HG03442 (cell line): ENCODE results near the gene GLIS2.

Experiments
- ATAC-seq: cut with Tn5 transposase; IDR thresholded peaks from one replicate; pipeline ENCODE4 v1.9.1; 2021; ENCODE audit warnings: mild to moderate bottlenecking, moderate library complexity; ENCODE audit not compliant: unreplicated experiment

The GLIS2 gene

GRCh38 chr16:4319454-4320421 is 3.9 kb downstream of the GLIS2 start:
- ATAC-seq = no peak

DNA sequence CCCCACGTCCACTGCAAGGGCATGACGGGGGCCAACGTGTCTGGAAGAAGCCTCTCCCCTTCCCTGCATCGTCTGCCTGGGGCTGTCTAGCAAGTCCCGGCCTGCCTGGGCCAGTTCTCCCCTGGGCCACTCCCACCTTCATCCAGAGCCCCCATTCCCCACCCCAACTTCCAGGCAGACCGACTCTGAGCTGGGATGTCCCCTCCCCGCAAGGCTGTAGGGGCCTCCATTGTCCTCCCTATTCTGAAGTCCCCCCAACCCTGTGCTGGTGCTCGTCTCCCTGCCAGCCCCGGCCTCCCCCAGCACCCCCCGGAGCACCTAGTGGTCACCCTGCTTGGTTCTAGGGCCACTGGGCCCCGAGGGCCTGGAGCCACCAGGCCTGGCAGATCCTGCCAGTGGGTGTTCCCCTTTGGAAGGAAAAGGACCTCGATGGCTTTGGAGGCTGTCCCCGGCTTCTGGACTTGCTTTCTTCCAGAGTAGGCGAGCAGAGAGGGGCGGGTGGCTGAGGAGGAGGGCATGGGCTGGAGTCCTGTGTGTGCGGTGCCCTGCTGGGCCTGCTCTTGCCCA is 4.8 kb downstream of the GLIS2 start:
- no peak for ATAC-seq

DNA sequence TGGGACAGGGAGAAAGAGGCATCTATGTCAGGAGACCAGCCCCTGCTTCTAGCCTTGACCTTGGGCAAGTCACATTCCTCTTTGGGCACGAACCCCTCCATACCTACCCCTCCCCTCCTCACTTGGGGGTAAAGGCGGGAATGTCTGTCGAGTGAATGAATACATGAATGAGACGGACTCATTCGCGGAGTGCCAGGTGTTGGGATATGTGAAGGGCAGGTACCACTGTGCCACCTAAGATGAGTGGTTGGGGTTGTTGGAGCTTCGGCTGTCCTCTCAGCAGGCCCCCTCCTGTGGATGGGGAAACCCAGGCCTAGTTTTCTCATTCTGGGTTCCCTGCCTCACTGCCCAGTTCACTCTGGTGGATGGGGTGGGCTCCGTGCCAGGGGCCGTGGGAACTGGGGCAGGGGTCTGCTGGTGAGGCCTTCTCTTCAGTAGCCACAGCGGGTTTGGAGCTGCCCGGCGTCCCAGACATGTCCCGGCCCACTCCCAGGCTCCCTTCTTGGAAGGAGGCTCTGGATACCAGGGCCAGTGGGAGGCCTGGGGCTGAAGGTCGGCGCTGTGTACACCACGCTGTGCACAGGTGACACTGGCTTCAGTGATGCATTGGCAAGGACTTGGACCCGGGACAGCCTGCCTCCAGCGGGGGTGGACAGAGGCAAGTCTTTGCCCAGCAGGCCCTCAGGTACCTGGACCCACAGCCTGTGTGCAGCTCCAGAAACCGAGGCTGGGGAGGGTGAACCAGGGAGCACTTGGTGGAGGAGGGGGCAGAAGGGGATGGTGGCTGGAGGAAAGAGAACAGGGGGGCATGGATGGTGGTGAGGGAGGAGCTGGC is 5.6 kb downstream of the GLIS2 start:
- no peak for ATAC-seq

GRCh38 chr16:4322121-4323052 is 6.5 kb downstream of the GLIS2 start:
- no peak for ATAC-seq

GRCh38 chr16:4323071-4323844 is 7.4 kb downstream of the GLIS2 start:
- no peak for ATAC-seq

DNA sequence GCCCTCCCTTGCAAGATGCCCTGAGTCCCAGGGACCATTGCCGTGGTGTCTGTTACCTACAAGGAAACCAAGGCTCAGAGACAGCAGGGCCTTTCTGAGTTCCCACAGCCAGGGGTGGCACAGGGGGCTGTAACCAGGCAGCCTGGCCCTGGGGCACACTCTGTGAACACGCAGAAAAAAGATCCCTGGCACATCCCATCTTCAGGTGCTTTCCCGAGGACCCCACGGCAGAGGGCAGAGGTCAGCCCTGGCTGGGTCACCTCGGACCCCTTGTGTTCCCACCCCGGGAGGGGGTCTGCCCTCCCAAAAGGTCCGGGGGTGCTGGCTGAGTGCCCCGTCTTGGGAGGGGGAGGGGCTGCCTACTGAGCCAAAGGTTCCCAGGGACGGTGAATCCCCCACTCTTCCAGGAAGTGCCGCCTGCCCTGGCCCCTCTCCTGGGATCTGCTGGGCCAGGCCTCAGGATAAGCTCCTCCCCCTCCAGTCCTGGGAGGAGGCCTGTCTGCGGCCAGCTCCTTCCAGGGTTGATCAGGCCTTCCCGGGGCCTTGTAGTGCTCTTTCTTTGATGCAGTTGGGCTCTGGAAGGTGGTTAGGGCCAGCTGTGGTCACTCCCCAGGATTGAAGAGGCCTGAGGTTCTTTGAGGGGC is 8.1 kb downstream of the GLIS2 start:
- no peak for ATAC-seq

GRCh38 chr16:4324492-4325252 is 8.8 kb downstream of the GLIS2 start:
- no peak for ATAC-seq

- no peak for ATAC-seq
Observed at GRCh38 chr16:4325253-4325758, 9.4 kb downstream of the GLIS2 start.

DNA sequence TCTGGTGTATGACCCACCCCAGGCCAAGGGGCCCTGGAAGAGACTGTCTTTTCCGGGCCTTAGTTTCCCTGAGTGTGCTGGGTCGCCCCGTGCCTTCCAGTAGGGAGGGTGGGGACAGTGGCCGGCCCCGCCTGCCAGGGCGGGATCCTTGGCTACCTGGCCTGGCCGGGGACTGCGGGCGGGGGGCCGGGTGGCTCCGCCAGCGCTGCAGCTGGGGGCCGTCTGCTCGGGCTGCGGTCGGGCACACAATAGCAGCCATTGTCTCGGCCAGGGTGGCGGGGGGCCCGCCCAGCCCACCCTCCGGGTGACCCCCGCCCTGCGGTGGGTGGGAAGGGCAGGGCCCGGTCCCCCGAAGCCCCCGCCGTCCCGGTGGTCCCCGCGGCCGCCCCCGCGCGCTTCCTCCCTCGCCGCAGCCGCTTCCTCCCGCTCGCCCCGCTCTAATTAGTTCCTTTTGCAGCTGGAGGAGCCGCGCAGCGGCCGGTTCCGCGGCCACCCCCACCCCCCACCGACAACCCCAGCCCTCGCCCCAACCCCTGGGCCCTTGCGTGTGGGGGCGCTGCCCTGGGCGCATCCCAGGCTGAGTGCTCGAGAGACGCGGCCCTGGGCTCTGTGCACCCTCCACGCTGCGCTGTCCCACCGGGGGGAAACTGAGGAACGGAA is 11.6 kb downstream of the GLIS2 start:
- no peak for ATAC-seq

DNA sequence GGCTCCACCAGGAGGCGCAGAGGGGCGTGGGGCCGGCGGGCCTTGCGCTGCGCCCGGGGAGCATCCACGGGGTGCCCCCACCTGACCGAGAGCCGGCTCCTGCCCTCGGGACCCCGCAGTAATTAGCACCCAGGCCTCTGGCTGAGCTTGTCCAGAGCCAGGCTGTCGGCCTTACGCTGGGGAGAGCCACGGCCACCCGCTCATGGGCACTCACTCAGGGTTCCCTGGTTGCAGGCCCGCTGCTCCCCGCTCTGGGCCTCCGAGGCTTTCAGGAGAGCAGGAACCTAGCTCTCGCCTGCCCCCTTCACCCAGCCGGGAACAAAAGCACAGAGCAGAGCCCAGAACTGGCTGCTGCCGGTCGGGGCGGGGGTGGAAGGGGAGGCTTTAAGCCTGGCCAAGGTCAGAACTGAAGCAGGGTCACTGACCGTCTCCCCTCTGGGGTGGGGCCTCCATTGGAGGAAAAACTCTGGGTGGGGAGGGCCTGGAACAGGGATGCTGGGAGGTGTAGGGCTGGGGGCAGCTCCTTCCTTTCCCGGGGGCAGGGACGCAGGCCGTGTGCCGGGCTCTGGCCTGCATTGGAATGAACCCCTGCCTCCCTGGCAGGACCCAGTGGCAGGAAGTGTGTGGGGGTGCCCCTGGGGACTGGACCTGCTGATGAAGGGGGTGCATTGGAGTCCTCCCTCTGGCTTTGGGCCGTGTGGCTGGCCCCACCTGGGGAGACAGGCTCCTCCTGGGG is 12.3 kb downstream of the GLIS2 start:
- ATAC-seq = peak; percentile 41

DNA sequence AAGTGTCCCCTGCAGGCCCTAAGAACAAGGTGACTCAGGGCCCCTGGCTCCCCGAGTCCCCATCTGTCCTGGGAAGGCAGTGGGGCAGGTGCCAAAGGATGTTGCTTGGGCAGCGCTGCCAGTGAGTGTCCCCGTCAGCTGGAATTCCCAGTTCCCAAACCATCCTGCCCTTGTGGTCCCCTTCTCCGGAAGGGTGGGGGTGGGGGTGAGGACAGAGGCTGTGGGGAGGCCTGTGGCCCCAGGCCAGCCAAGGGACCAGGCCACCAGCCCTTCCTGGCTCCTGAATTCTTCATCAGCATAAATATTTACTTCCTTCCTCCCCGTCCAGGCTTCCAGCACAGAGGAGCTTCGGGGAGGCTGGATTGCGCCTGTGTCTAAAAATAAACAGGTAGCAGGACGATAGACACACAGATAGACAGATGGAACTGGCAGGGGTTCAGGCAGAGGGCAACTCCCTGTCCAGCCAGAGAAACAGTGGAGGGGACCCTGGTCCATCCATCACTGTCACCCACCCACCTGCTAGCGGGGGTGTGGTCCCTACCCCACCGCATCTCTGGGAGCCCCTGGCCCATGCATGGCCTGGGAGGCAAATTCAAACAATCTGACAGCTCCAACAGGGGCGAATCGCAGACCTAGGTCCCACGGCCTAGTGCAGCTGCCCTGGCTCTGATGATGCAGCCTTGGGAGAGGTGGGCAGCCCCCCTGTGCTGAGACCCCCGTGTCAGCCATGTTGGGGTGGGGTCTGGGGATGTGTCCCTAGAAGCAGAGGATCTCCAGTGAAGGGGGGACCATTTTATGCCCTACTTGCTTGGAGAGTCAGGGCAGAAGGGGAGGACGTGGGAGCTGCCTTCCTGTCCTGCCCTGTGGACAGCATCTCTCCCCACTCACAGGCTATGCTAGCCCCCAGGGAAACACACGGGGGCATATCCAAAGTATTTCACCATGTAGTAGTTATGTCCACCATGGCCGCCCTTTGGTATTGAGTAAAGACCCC is 13.2 kb downstream of the GLIS2 start:
- no peak for ATAC-seq

- ATAC-seq = no peak
Observed at GRCh38 chr16:4330277-4330874, 14.5 kb downstream of the GLIS2 start.

- ATAC-seq = no peak
Observed at GRCh38 chr16:4332083-4332482, 16.2 kb downstream of the GLIS2 start.

GRCh38 chr16:4332623-4333307 is 16.9 kb downstream of the GLIS2 start:
- ATAC-seq = no peak

- no peak for ATAC-seq
Observed at GRCh38 chr16:4333308-4333638, 17.4 kb downstream of the GLIS2 start.
